Right lobe of liver (tissue), 6 donors: ENCODE data around the gene RGSL1. TPM values are rescaled to one million over a fixed set of nuclear protein-coding genes. Genes with fewer than 3 reads are reported as not detected.

Experiments
- ATAC-seq, 4 donors: fragments of 200-7000 bp; cut with Tn5 transposase; one replicate each; pipeline ENCODE4 v1.9.1; 2020; ENCODE audit warnings: mild to moderate bottlenecking in 4 of 4, moderate library complexity in 4 of 4
- DNase-seq, 3 donors: peaks; one replicate each; pipeline ENCODE4 v3.0.0-alpha.2; 2020
- H3K27ac ChIP-seq, 3 donors: fragments of 200-600 bp; one replicate each; pipeline ENCODE4 v1.8.0; 2022
- H3K27me3 ChIP-seq, 2 donors: fragments of 200-600 bp; one replicate each; pipeline ENCODE4 v1.8.0; 2022
- H3K36me3 ChIP-seq, 4 donors: fragments of 200-600 bp; sonication (generic) in 1 of 4; one replicate each; pipeline versions ENCODE4 v1.5.1 to v1.8.0; 2017 to 2022; ENCODE audit warnings: control low read depth in 1 of 4
- H3K4me1 ChIP-seq, 4 donors: fragments of 200-600 bp; sonication (generic) in 1 of 4; one replicate each; pipeline versions ENCODE4 v1.5.1 to v1.8.0; 2017 to 2022; ENCODE audit warnings: control low read depth in 1 of 4
- H3K4me3 ChIP-seq, 3 donors: fragments of 200-600 bp; one replicate each; pipeline ENCODE4 v1.8.0; 2022
- H3K9me3 ChIP-seq, 4 donors: fragments of 200-600 bp; sonication (generic) in 1 of 4; one replicate each; pipeline versions ENCODE4 v1.5.1 to v1.8.0; 2017 to 2022; ENCODE audit warnings: control low read depth in 1 of 4
- CTCF ChIP-seq, 4 donors: fragments of 200-600 bp in 3 of 4; fragments of 450-650 bp in 1 of 4; IDR thresholded peaks; one replicate each; pipeline versions ENCODE4 v1.5.1 to v1.8.0; 2016 to 2022; ENCODE audit warnings: antibody characterized with exemption in 4 of 4, mild to moderate bottlenecking in 2 of 4
- POLR2A ChIP-seq: fragments of 450-650 bp; IDR thresholded peaks from one replicate; pipeline ENCODE4 v1.6.1; 2017; ENCODE audit warnings: antibody characterized with exemption, mild to moderate bottlenecking
- WGBS: methylation state at CpG from one replicate; pipeline ENCODE4 v1.1.6; 2018; ENCODE audit warnings: low coverage, low lambda C conversion rate; ENCODE audit not compliant: insufficient coverage; ENCODE audit errors: missing lambda C conversion rate; 5-methylcytosine and 5-hydroxymethylcytosine counted together
- intact Hi-C, 2 donors: fragments of 100-400 bp; cut with DNase I; formaldehyde crosslinking; loops; one replicate each; pipeline versions ENCODE4 v1.11.2 to v1.14.1; 2022
- total RNA-seq, 6 experiments: library from RNA; depleted of rRNA in 2 of 6; stranded (reverse); fragments of >200 nt in 2 of 6; fragmentation: NEBNext Ultra II Directional in 3 of 6; extraction: Animal tissue kit (Norgen Biotek cat#: 25700) in 3 of 6; gene quantifications; one replicate each; pipeline versions ENCODE4 v1.1.0 to v1.2.4, GENCODE V29; 2016 to 2023
- donor health status: DM: no; HTN: yes; CAD: no.
- donor health status: DM: no; HTN: no; CAD: no.
- donor health status: DM: no; HTN: no; CAD: no.
- donor health status: DM: no; HTN: yes; CAD: no.
- donor health status: DM: no; HTN: yes; CAD: no.

RGSL1 gene
- total RNA-seq, 6 experiments from 2014 or later: not detected

- no peak overlapping the region for H3K4me3 ChIP-seq
- intact Hi-C loops: no loop called here
- no peaks in the 10 kb centered on the region for H3K4me1 ChIP-seq
- DNase-seq (no peak), ATAC-seq (no peak)
- no peaks in the 10 kb centered on the region for H3K9me3 ChIP-seq
- TF ChIP-seq CTCF (IDR thresholded peaks at IDR 0.05) (no peak), POLR2A (no peak)
- WGBS: 90% methylated on average over 2 of the region's 7 CpGs
- no peaks in the 10 kb centered on the region for H3K36me3 ChIP-seq
- H3K27me3 ChIP-seq: no peaks in the 10 kb centered on the region
- no peak overlapping the region for H3K27ac ChIP-seq
These were observed 110.5 kb downstream of the RGSL1 start for GRCh38 chr1:182560392-182560984.

- no peak for DNase-seq
- no peaks in the 10 kb centered on the region for H3K36me3 ChIP-seq
- no peaks in the 10 kb centered on the region for H3K4me1 ChIP-seq
- intact Hi-C loops: no loop called here
- 60% methylated on average over 4 of the region's 4 CpGs for WGBS
- TF ChIP-seq CTCF (IDR thresholded peaks at IDR 0.05): no peak
- TF ChIP-seq POLR2A: no peak
- ATAC-seq: no peak
- no peak overlapping the region for H3K27ac ChIP-seq
- H3K9me3 ChIP-seq: no peaks in the 10 kb centered on the region
- no peaks in the 10 kb centered on the region for H3K27me3 ChIP-seq
- no peak overlapping the region for H3K4me3 ChIP-seq
These were observed 111.5 kb downstream of the RGSL1 start for GRCh38 chr1:182561456-182561855.

- Histone ChIP-seq H3K36me3 (no peaks in the 10 kb centered on the region), H3K27ac (no peak overlapping the region), H3K27me3 (no peaks in the 10 kb centered on the region), H3K4me1 (no peaks in the 10 kb centered on the region), H3K4me3 (no peak overlapping the region), H3K9me3 (no peaks in the 10 kb centered on the region)
- ATAC-seq (no peak), DNase-seq (no peak)
- WGBS: 90% methylated on average over 4 of the region's 4 CpGs
- TF ChIP-seq POLR2A (no peak), CTCF (IDR thresholded peaks at IDR 0.05) (no peak)
- intact Hi-C loops: no loop called here
These were observed 113.1 kb downstream of the RGSL1 start for GRCh38 chr1:182563095-182563494.

GRCh38 chr1:182564406-182565004 lies 114.6 kb downstream of the RGSL1 start:
- ATAC-seq (no peak), DNase-seq (no peak)
- Histone ChIP-seq H3K27ac (no peak overlapping the region), H3K36me3 (no peaks in the 10 kb centered on the region), H3K4me3 (no peak overlapping the region), H3K4me1 (no peaks in the 10 kb centered on the region), H3K27me3 (no peaks in the 10 kb centered on the region), H3K9me3 (no peaks in the 10 kb centered on the region)
- WGBS: 70% methylated on average over 2 of the region's 2 CpGs
- TF ChIP-seq POLR2A: no peak
- no peak for TF ChIP-seq CTCF (IDR thresholded peaks at IDR 0.05)
- intact Hi-C loops: no loop called here
